CD4-positive, alpha-beta T cell (primary cell): Measurements from ENCODE around the gene IVNS1ABP. TPM values are rescaled to one million over a fixed set of nuclear protein-coding genes. Genes with fewer than 3 reads are reported as not detected.

Experiments
- ATAC-seq: fragments of 200-7000 bp; cut with Tn5 transposase; one replicate; pipeline ENCODE4 v1.10.0; 2022; ENCODE audit warnings: mild to moderate bottlenecking; ENCODE audit not compliant: poor library complexity
- CTCF ChIA-PET: fragments of 350-600 bp; sonication (Branson Sonifier 250); formaldehyde crosslinking; loops from one replicate; lab custom pipeline; 2021; ENCODE audit warnings: antibody characterized with exemption, inconsistent platforms; lab: Charles Lee
- POLR2A ChIA-PET: fragments of 350-600 bp; sonication (Branson Sonifier 250); formaldehyde crosslinking; loops from one replicate; lab custom pipeline; 2021; ENCODE audit warnings: antibody characterized with exemption, inconsistent platforms; lab: Charles Lee
- DNase-seq, 14 experiments: peaks; one replicate each; pipeline ENCODE4 v3.0.0-alpha.2; 2013 to 2020; ENCODE audit warnings: mixed read lengths in 2 of 14
- H3K27ac ChIP-seq, 2 donors: one replicate each; pipeline versions ENCODE4 v1.5.1 to v1.7.0; 2013; ENCODE audit warnings: low read length in 2 of 2, low read depth in 1 of 2, mild to moderate bottlenecking in 1 of 2
- H3K27me3 ChIP-seq, 2 experiments: 1 replicate in 1 of 2; 2 replicates in 1 of 2; pipeline versions ENCODE4 v1.6.1 to v1.7.0; 2013; ENCODE audit warnings: low read length in 2 of 2, control low read depth in 1 of 2, mild to moderate bottlenecking in 1 of 2, moderate library complexity in 1 of 2; ENCODE audit not compliant: insufficient read depth in 2 of 2, control insufficient read depth in 1 of 2
- H3K36me3 ChIP-seq: one replicate; pipeline ENCODE4 v1.6.1; 2013; ENCODE audit warnings: low read length, control low read depth; ENCODE audit not compliant: insufficient read depth
- H3K4me1 ChIP-seq: one replicate; pipeline ENCODE4 v1.6.1; 2013; ENCODE audit warnings: low read length, control low read depth; ENCODE audit not compliant: insufficient read depth
- H3K4me3 ChIP-seq: one replicate; pipeline ENCODE4 v1.5.1; 2013; ENCODE audit warnings: mild to moderate bottlenecking, low read length, moderate library complexity
- H3K9me3 ChIP-seq, 2 experiments: 1 replicate in 1 of 2; 2 replicates in 1 of 2; pipeline versions ENCODE4 v1.6.1 to v1.7.0; 2013; ENCODE audit warnings: low read length in 2 of 2, mild to moderate bottlenecking in 2 of 2, control low read depth in 1 of 2, moderate library complexity in 1 of 2; ENCODE audit not compliant: control insufficient read depth in 1 of 2, insufficient read depth in 1 of 2
- H3K27ac Mint-ChIP-seq: one replicate; pipeline ENCODE4 v1.8.0; 2020; ENCODE audit warnings: mixed read lengths
- H3K27me3 Mint-ChIP-seq: one replicate; pipeline ENCODE4 v1.8.0; 2021; ENCODE audit warnings: mixed read lengths
- H3K36me3 Mint-ChIP-seq: one replicate; pipeline ENCODE4 v1.8.0; 2021; ENCODE audit warnings: low read depth, mixed read lengths
- H3K4me1 Mint-ChIP-seq: one replicate; pipeline ENCODE4 v1.8.0; 2021; ENCODE audit warnings: low read depth, mixed read lengths
- H3K4me3 Mint-ChIP-seq: one replicate; pipeline ENCODE4 v1.8.0; 2020; ENCODE audit warnings: mild to moderate bottlenecking, mixed read lengths
- H3K9me3 Mint-ChIP-seq: one replicate; pipeline ENCODE4 v1.8.0; 2020; ENCODE audit warnings: mixed read lengths
- CTCF ChIP-seq: fragments of 200-600 bp; IDR thresholded peaks from one replicate; pipeline ENCODE4 v1.8.0; 2022; ENCODE audit warnings: antibody characterized with exemption, mild to moderate bottlenecking
- intact Hi-C, 2 experiments: fragments of 100-400 bp; cut with DNase I in 1 of 2; cut with micrococcal nuclease in 1 of 2; formaldehyde crosslinking; loops; one replicate each; pipeline versions ENCODE4 v1.15.1 to v1.9.0; 2023 to 2025; cut with DNase I, micrococcal nuclease
- total RNA-seq, 174 experiments: library from RNA in 2 of 174; stranded (reverse) in 2 of 174; gene quantifications; one replicate each; pipeline ENCODE4 v1.2.3 and lab custom pipeline; 2021 to 2026

IVNS1ABP gene
- total RNA-seq, 2 experiments from 2014 or later = 234 to 254 TPM

GRCh38 chr1:185305419-185305818, 11.6 kb downstream of the IVNS1ABP start:
- ChIA-PET CTCF (interaction anchor here (1.1 kb wide), 1 partner anchor 365 kb away, joined by 3 read pairs; no protein-coding TSS in a partner anchor), POLR2A (interaction anchor here (1.2 to 3.3 kb wide), 4 partner anchors 11 to 551 kb away, joined by 3 to 14 read pairs (median 9); partner anchors contain the start of genes EDEM3 and IVNS1ABP)
- peaks cover 93% of the 10 kb centered on the region for H3K36me3 Mint-ChIP-seq
- H3K4me3 ChIP-seq = no peak overlapping the region
- no peak overlapping the region for H3K4me3 Mint-ChIP-seq
- H3K9me3 ChIP-seq = no peaks in the 10 kb centered on the region
- intact Hi-C loops = no loop called here
- DNase-seq (no peak), ATAC-seq (no peak)
- H3K9me3 Mint-ChIP-seq = no peaks in the 10 kb centered on the region
- peaks cover 96% of the 10 kb centered on the region for H3K36me3 ChIP-seq
- H3K27me3 Mint-ChIP-seq = no peaks in the 10 kb centered on the region
- peaks cover 18% of the 10 kb centered on the region for H3K4me1 Mint-ChIP-seq
- TF ChIP-seq CTCF = no peak
- peak overlapping the region; percentile 49 for H3K27ac Mint-ChIP-seq
- no peak overlapping the region for H3K27ac ChIP-seq
- peaks cover 2% of the 10 kb centered on the region for H3K4me1 ChIP-seq
- H3K27me3 ChIP-seq = no peaks in the 10 kb centered on the region

- Histone ChIP-seq H3K27ac (no peak overlapping the region), H3K4me1 (no peaks in the 10 kb centered on the region), H3K36me3 (peaks cover 97% of the 10 kb centered on the region), H3K9me3 (no peaks in the 10 kb centered on the region), H3K4me3 (no peak overlapping the region), H3K27me3 (no peaks in the 10 kb centered on the region)
- ChIA-PET POLR2A (interaction anchor here (0.6 to 2.9 kb wide), 5 partner anchors 13 to 142 kb away, joined by 3 to 12 read pairs (median 3); no protein-coding TSS in a partner anchor), CTCF (no interaction called here)
- no peak overlapping the region for H3K4me3 Mint-ChIP-seq
- H3K9me3 Mint-ChIP-seq = no peaks in the 10 kb centered on the region
- H3K4me1 Mint-ChIP-seq = peaks cover 30% of the 10 kb centered on the region
- ATAC-seq (no peak), DNase-seq (no peak)
- no peak for TF ChIP-seq CTCF
- H3K27me3 Mint-ChIP-seq = no peaks in the 10 kb centered on the region
- intact Hi-C loops = no loop called here
- no peak overlapping the region for H3K27ac Mint-ChIP-seq
- peaks cover 98% of the 10 kb centered on the region for H3K36me3 Mint-ChIP-seq
These were observed 16.9 kb downstream of the IVNS1ABP start for GRCh38 chr1:185300152-185300551.

- no peaks in the 10 kb centered on the region for H3K9me3 ChIP-seq
- no peak for DNase-seq
- Mint-ChIP-seq H3K4me1 (peaks cover 35% of the 10 kb centered on the region), H3K36me3 (peaks cover 96% of the 10 kb centered on the region), H3K4me3 (no peak overlapping the region), H3K27me3 (no peaks in the 10 kb centered on the region), H3K27ac (peak overlapping the region; percentile 53), H3K9me3 (no peaks in the 10 kb centered on the region)
- ChIA-PET POLR2A (no interaction called here), CTCF (no interaction called here)
- ATAC-seq = no peak
- no peaks in the 10 kb centered on the region for H3K27me3 ChIP-seq
- peaks cover 85% of the 10 kb centered on the region for H3K36me3 ChIP-seq
- H3K4me1 ChIP-seq = no peaks in the 10 kb centered on the region
- H3K4me3 ChIP-seq = no peak overlapping the region
- no peak for TF ChIP-seq CTCF
- intact Hi-C loops = no loop called here
- no peak overlapping the region for H3K27ac ChIP-seq
These were observed 19.1 kb downstream of the IVNS1ABP start for GRCh38 chr1:185297982-185298381.
